Stimulated activated CD8-positive, alpha-beta memory T cell treated with anti-CD3 and anti-CD28 coated beads, Interleukin-12 subunit alpha, Interleukin-12 subunit beta, amount 100 ng/mL, for 4 hours (primary cell): ENCODE measurements around the gene FAM9B.
"Not testable (repeated sequence)": the region's sequence is repeated elsewhere in the genome, so short reads cannot be mapped to it uniquely, and the experiment has no call there.

ENCODE experiments used
- DNase-seq: peaks from one replicate; pipeline ENCODE4 v3.0.0-alpha.2; 2020; ENCODE audit warnings: low read depth

Gene FAM9B

DNA sequence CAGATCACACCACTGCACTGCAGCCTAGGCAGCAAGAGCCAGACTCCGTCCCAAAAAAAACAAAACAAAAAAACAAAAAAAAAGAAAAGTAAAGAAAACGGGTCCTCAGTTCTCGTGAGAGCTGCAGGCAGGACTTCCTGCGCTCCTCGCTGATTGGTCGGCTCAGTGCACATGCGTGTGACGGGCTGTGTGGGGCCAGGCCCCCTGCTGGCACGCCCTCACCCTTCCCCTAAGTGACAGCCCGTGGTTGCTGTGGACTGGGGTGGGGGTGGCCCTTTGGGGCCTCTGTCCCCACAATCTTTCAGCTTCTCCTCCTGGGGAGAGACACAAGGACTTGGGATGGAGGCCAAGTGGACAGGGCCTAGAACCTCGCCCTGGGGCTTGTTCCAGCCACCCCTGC is at the start of gene FAM9B:
TSS of gene FAM9B (minus strand) at position 139 of the 400 bp plus-strand sequence. CDS start 1,141 bp downstream, outside the sequence.
- DNase-seq: no peak

DNA sequence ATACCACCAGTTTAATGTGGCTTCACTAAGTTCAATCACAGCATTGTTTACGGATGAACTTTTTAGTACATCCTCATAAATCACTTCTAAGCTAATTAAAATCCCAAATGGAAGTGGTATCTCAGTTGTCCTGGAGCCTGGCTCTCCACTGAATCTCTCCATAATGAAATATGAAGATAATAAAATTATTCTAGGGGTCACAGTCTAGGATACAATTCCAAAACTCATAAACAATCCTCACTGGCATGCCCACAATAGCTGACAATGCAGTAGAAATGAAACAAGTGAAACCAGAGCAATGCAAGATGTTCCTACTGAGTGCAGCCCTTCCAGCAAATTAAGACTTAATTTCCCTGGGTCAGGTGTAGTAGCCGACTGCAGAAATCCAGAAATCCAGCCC is 47.3 kb upstream of the FAM9B start:
- DNase-seq: no peak

DNA sequence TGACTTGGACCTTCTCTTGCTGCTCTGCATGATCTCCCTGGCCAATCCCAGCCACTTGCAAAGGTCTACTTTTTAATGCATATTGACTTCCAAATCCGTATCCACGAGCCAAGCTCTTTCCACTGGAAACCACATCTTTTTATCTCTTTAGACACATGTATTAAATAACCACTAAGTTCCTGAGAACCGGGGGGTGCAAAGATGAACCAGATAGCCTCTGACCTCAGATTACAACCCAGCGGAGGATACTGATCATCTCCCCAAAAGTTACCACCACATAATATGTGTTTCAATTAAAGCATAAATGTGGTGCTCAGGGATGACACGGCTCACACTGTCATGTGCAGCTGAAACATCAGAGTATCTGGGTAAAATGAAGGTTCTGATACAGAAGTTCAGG is 40.4 kb upstream of the FAM9B start:
- no peak for DNase-seq

DNA sequence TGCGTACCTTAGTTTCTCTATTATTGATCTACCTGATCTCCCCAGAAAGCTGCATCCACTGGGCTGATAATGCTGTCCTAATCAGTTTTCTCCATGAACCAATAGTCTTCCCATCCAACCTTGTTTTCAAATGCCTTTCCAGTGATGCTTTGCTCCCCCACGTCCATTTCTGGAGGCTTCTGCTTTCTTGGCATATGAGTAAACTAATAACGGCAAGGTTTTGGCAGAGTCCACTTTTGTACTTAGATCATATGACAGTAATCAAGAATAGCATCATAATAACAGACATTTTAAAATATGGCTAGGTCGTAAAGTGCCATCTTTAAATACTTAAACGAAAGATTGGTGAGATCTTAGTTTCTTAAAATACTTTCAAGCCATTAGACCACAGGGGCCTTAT is 38.4 kb upstream of the FAM9B start:
- no peak for DNase-seq

DNA sequence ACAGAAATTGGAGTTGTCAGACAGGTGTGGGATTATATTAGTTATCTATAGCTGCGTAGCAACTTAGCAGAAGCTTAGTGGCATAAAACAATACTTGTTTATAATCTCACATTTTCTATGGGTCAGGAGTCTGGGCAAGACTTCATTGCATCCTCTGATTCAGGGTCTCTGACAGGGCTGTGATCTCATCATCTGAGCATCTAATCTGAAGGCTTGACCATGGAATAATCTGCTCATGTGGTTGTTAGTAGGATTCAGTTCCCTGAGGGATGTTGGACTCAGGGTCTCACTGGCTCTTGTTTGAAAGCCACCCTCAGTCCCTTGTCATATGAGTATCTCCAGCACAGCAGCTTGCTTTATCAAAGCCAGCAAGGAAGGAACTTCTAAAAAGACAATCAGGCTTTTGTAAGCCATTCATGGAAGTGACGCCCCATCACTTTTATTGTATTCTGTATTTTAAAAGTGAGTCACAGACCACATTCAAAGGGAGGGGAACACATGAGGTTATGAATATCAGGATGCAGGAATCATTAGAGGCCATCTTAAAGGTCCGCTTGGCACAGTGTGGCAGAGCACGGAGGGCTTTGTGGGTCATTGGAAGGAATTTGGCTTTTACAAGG is 37.2 kb upstream of the FAM9B start:
- DNase-seq: no peak

DNA sequence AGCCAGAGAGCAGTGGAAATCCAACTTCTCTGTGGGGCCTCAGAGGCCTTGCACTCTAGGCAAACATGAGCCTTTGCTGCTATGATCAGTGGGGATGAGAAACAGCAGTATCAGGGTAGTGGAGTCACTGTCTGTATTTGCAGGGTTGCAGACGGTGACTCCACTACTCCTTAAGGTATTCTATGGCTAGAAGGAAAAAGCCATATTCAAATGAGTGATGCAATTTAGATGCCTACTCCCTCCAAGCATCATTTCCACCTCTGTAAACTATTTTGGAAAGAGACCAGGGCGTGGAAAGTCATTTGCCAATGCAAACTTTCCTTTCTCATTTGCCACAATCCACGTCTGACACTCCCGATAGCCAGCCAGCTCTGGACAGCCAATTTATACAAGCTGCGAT is 35.6 kb upstream of the FAM9B start:
- DNase-seq: no peak

DNA sequence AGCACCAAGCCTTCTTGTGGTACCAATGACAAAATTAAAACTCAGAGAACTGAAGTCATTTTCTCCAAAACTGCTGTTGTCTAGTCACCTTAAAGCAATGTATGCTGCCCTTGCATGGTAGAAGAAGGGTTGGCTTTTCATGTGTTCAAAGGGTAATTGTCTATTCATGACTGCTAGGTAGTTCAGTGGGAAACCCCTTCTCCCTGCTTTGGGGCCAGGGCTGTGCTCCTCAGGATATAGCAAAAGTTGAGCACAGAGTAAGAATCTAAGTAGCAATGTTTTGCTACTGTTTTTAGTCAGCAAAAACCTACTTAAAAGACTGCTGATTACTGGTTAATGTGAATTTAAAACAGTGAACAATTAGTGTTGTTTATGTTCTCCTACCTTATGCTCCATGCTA is 30.8 kb upstream of the FAM9B start:
- no peak for DNase-seq

DNA sequence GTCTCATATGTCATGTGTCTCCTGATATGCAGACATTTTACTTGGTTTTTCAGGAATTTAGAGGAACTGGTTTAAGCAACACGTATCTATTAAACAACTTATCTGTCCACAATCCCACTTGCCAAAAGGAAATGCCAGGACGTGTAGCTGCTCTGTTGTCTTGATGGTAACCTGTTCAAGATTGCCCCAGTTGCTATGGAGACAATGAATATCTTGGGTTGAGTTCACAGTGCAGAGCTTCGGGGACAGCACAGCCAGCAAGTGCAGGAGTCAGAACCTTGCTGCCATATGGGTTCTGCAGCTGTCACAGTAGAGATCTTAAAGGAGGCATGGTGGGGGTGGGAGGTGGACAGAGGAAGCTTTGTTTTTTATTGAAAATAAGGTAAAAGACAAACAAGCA is 28.7 kb upstream of the FAM9B start:
- DNase-seq: no peak

DNA sequence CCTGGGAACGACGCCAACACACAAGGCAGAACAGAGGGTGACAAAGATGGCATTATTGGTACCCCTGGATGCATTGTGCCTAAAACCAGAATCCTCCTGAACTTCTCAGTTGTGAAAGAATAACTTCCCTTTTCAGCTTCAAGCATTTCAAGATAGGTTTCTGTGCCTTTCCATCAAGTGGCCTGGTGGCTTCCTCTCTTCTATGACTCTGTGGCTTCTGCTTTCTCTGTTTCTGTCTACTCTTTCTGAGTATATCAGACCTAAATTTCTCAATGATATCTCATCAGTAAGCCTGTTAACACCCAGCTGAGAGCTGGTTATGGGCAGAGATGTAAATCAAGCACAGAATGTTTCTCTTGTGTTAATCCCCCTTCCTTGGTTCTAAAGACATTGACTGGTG is 21.4 kb upstream of the FAM9B start:
- no peak for DNase-seq

DNA sequence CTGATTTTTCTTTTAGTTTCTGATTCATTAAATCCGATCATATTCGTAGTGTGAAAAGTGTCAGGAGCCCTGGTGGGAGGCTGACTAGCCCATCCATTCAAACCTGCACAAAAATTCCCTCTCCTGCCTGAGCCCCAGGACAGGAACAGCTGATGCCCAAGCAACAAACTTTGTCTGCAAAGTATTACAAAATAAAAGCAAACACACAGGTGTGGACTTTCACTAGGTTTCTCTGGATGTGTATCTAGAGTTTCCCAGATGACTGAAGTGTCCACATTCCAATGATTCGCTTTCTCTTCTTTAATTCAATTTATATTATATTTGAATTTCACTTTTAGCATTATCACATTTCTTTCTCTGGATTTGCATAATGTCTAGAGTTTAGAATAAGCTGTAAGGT is 18.2 kb upstream of the FAM9B start:
- no peak for DNase-seq

DNA sequence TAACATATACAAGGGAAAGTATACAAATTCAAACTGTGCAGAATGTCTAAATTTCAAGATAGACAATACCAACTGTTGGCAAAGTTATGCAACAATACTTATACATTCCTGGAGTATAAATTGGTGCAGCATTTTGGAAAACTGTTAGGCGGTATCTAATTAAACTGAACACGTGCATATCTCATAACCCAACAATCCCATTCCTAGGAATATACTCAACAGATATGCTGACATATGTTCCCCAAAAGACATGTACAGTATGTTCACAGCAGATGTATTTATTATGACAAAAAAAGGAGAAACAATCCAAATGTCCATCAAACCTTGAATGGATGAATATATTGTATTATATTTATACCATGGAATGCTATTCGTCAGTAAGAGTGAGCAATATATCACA is 16.4 kb upstream of the FAM9B start:
- no peak for DNase-seq

DNA sequence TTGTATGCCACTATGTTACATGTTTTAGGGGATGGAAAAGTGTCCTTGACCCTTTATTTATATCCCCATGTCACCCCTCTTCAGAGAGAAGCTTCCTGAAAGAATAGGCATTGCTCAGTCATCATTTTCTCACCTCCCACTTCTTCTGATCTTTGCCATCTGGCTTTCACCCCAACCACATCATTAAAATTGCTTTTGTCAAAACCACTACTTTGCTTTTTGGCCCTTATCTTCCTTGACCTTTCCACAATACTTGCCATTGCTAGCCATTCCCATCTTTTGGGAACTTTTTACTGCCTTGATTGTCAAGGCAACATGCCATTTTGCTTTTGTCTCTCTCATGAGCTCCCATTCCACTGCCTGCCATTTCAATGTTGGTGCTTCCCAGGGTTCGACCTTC is 14.9 kb upstream of the FAM9B start:
- no peak for DNase-seq

DNA sequence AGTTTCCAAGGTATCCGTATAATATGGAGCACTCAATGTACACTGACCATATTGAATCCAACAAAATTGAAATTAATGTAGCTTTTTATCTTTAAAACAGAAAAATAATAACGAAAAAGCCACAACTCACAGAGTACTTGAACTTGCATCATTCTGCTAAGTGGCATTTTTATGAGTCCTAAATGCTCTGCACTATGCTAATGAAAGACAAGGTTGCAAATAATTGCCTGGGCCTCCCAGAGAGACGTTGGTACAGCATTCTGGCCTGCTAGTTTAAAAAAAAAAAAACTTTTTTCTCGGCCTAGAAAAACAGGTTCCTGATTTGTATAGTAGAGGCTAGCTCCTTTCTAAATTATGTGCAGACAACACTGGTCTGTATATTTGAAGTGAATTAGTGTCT is 4.3 kb upstream of the FAM9B start:
- no peak for DNase-seq

DNA sequence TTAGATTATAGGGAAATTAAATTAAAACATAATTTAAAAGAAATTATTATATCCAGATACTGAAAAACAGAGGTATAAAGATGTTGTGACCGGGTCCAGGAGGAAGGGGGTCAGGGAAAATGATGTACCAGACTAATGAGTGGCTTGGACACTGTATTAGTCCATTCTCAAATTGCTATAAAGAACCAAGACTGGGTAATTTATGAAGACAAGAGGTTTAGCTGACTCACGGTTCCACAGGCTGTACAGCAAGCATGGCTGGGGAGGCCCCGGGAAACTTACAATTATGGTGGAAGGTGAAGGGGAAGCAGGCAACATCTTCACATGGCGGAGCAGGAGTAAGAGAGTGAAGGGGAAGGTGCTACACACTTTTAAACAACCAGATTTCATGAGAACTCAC is 3.4 kb upstream of the FAM9B start:
- no peak for DNase-seq

DNA sequence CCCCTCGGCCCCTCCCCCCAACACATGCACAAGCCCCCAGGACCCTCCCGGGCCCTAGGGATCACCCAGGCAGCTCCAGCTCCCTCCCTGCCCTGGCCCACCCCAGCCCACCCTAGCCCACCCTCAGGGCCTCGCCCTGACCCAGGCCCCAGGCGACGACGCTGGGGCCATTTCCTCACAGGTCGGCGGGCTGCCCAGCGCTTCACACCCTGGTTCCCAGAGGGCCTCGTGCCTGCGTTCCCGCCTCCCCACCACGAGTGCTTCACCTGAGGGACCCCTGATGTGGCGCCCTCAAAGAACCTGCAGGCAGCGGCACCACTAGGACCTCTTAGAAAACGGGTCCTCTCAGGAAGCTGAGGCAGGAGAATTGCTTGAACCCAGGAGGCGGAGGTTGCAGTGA is 341 bp downstream of the FAM9B start:
- DNase-seq: no peak

DNA sequence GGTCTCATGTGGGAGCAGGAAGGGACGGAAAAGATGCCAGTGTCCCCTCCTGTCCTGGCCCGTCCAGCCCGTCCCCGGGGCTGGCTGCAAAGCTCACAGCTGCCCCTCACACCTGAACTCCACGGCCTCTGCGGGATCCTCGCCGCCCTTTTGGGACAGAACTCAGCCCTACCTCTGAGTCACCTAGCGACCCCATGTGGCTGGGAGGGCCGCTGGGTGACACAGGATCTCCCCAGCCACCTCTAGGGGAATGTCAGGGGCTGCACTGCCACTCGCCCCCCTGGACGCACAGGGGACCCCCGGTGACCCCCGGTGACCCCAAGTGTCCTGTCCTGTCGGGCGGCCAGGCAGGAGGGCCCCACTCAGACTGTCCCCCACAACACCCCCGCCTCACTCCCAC is 748 bp downstream of the FAM9B start:
- DNase-seq: no peak

DNA sequence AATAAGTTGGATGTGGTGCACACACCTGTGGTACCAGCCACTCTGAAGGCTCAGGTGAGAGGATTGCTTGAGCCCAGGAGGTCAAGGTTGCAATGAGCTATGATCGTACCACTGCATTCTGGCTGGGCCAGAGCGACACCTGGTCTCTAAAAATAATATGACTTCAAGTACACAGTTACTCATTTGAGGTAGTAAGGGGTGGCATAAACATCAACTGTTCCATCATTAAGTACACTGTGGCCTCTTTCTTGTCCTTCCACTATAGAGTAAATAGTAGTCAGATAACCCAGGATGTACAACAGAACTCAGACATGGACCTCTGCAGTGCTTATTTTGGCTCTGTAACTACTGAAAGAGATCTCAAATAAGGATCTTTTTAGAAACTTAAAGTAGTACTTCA is 10.6 kb downstream of the FAM9B start:
- no peak for DNase-seq

DNA sequence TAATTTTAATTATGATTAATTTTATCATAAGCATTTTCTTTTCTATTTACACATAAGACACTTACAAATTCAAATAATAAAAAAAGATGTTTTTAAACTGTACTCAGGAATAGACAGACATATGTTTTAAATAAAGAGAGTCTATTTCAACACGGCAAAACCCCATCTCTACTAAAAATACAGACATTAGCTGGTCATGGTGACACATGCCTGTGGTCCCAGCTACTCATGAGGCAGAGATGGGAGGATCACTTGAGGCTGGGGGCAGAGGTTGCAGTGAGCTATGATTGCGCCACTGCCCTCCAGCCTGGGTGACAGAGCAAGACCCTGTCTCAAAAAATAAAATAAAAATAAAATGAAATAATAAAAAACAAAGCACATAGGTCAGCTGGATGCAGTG is 14.8 kb downstream of the FAM9B start:
- no peak for DNase-seq

DNA sequence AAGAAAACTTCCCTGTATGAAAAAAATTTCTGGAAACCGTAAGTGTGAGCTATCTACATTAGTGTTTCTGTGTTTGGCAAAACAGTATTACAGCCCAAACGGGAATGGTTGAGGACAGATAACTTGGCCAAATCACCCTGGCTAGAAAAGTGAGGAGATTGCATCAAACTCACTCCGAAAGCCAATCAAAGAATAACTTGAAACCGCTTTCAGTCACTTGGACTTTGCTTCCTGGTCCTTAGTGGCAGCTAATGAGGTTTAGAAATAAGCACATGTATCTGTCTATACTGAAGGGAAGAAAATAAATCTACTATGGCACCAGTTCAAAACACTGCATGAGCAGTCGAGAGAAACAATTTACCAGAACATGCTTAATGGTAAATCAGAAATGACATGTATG is 15.6 kb downstream of the FAM9B start:
- not testable (repeated sequence) for DNase-seq

DNA sequence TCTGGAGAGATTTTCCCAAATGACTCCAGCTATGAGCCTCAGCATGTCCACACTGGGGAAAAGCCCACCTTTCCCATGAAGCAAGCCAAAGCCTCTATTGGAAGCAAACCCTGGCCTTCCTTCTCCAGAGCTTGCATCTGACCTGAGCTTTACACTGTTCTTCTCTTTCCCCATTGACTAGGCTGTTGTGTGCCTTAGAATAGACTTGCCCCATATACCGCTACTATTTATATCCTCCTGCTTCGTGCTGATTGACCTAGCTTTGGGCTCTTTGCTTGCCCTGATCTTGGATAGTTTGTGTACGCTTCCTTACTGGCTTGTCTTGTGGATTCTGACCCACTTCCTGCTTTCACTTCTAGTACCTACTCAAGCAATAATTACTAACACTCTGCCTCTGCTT is 30.9 kb downstream of the FAM9B start:
- DNase-seq: no peak

DNA sequence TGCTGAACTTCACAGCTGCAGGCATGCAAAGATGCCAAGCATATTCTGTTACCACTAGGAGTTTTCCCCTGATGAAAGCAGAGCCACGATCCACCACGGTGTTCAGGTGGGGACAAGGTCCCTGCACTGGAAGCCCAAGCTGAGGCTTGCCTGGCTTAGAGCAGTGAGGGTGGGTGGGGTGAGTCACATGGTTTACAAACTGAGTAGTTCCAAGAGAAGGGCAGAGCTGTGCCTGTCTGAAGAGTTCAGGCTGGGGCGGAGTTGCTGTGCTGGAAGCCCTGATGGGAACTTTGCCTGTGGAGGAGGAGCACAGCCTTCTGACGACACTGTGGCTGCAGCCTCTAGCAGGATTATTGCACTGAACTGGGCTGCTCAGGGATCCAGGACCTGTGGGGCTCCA is 45.5 kb downstream of the FAM9B start:
- DNase-seq: no peak

DNA sequence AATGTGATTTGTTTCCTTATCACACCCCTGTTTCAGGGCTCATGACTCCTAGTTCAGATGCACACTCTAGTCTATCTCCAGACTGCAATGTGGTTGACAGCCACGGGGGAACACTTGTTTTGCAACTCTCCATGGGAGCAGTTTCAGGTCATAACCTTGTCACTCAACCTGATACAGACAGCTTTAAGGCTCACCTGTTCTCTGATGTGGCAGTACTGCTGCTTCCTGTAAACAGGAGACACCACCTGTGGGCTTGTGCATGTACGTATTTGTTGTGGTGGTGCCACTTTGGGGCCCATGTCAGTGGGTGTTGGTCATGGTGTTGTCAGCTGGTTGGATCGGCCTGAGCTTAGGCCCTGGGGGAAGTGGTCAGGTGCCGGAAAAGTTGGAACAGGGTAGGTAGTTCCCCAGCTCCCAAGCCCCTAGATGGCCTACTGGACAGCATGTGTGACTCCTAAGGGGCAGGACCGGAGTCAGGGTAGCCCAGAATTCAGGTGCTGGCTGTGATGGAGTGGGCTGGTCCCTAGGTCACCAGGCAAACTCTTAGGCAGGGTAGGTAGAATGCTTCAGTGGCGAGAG is 46.2 kb downstream of the FAM9B start:
- no peak for DNase-seq

DNA sequence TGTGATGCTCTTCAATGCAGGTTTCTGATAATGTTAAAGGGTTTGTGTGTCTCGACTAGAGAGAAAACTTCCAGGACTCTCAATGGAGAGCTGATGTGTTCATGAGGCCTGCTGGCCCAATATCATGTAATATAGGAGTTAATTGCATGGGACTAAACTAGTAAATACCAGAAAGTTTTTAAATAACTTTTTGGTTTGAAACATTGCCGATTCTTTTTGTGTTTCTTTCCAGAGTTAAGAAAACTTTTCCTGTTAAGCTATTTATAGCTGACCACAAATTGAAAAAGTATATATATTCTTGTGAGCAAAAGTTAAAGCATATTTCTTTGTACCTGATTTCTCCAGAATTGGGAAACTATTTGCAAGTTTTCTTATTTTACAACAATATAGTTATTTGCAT is 49.7 kb downstream of the FAM9B start:
- no peak for DNase-seq

DNA sequence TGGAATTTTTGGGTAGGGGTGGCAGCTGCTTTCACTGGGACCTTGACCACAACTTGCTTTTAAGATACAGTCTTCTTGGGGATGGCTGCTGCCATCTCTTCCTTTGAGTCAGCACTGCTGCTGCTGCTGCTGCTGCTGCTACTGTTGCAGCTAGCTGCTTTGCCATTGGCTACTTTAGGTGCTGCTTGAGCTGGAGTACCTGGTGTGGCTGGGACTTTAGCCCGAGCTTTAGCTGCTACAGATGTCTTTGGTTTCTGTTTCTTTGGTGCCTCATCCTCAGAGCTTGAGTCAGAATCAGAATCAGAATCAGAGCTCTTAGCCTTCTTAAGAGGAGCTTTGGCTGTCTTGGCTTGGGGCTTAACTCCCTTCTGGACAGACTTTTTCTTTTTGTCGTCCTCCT is 52.2 kb downstream of the FAM9B start:
- no peak for DNase-seq

DNA sequence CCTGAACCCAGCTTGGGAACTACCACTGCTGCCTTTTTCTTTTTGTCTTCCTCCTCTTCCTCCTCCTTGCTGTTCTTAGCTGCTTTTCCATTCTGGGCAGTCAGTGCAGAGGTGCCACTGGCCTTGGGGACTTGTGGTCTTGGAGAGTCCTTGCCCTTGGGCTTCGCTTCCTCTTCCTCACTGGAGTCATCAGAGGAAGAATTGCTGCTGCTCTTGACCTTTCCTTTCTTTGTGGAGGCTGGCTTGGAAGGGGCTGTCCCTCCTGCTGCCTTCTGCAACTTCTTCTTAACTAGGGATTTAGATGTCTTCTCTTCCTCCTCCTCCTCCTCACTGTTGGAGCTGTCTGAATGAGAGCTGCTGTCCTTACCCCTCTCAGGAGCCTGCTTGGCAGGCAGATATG is 53.2 kb downstream of the FAM9B start:
- no peak for DNase-seq
